ENCODE data around the gene EIF4G2. TPM values are rescaled to one million over a fixed set of nuclear protein-coding genes. Genes with fewer than 3 reads are reported as not detected.

Gene EIF4G2
- total RNA-seq, 1 donor = 782 TPM

GRCh38 chr11:10749476-10749875 lies 59.2 kb downstream of the EIF4G2 start:
- H2AFZ ChIP-seq (ENCODE audit: low read length) = no peak overlapping the region
- no peak overlapping the region for H3K27ac ChIP-seq (ENCODE audit: low read depth, low read length)
- H4K20me1 ChIP-seq (ENCODE audit: insufficient read depth, low read length) = peaks cover 14% of the 10 kb centered on the region
- DNase-seq (ENCODE audit: insufficient read length, low spot score, missing footprints) = no peak
- H3K36me3 ChIP-seq (ENCODE audit: insufficient read depth, low read length) = peaks cover 16% of the 10 kb centered on the region
- H3K4me1 ChIP-seq (ENCODE audit: insufficient read depth, low read length) = peaks cover 9% of the 10 kb centered on the region
- H3K4me2 ChIP-seq (ENCODE audit: insufficient read depth, low read length) = no peak overlapping the region
- no peaks in the 10 kb centered on the region for H3K27me3 ChIP-seq (ENCODE audit: insufficient read depth, low read length)
- H3K9me3 ChIP-seq (ENCODE audit: low read depth, low read length) = no peaks in the 10 kb centered on the region
- peaks cover 24% of the 10 kb centered on the region for H3K79me2 ChIP-seq (ENCODE audit: insufficient read depth, low read length)
- no peak overlapping the region for H3K4me3 ChIP-seq (ENCODE audit: insufficient read depth, low read length)
- no peak for TF ChIP-seq CTCF (IDR thresholded peaks at IDR 0.05; ENCODE audit: extremely low read depth, low read depth, low read length)

DNA sequence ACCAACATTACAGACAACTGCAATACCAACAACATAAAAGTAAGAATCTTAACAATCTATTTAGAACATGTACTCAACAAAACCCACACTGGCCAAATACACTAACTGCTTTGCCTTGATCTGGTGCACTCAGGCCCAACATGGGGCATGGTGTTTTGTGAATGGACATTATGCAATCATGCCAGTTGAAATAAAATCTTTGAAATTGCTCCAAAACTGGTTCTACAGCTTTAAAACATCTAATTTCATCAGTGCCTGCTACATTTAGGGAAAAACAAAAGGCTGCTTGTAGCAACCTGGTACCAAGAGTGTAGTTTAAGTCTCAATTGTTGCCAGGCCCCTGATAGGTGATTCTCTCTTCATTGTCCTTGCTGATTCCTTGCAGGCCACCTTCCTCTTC lies 61.0 kb downstream of the EIF4G2 start:
- Histone ChIP-seq H2AFZ (ENCODE audit: low read length) (no peak overlapping the region), H3K27ac (ENCODE audit: low read depth, low read length) (no peak overlapping the region), H3K36me3 (ENCODE audit: insufficient read depth, low read length) (peaks cover under 1% of the 10 kb centered on the region), H3K79me2 (ENCODE audit: insufficient read depth, low read length) (peaks cover 16% of the 10 kb centered on the region), H3K4me2 (ENCODE audit: insufficient read depth, low read length) (no peak overlapping the region), H3K4me1 (ENCODE audit: insufficient read depth, low read length) (peaks cover 16% of the 10 kb centered on the region), H4K20me1 (ENCODE audit: insufficient read depth, low read length) (peaks cover 11% of the 10 kb centered on the region), H3K27me3 (ENCODE audit: insufficient read depth, low read length) (no peaks in the 10 kb centered on the region), H3K9me3 (ENCODE audit: low read depth, low read length) (no peaks in the 10 kb centered on the region), H3K4me3 (ENCODE audit: insufficient read depth, low read length) (no peak overlapping the region)
- TF ChIP-seq CTCF (IDR thresholded peaks at IDR 0.05; ENCODE audit: extremely low read depth, low read depth, low read length) = no peak
- no peak for DNase-seq (ENCODE audit: insufficient read length, low spot score, missing footprints)

Small RNA genes within 50 kb of the gene (small RNA-seq; reads per million reads assigned to genes)
- gene SNORD97 = not detected

Other genes with a start within 250 kb of the EIF4G2 start
- not detected in 2 replicates for gene LYVE1, start 240.3 kb downstream of the EIF4G2 start, total RNA-seq
- 2.7 and 4.3 TPM in 2 replicates for gene IRAG1, start 115.2 kb downstream of the EIF4G2 start, total RNA-seq
- 25.0 and 27.4 TPM in 2 replicates for gene CTR9, start 57.7 kb downstream of the EIF4G2 start, total RNA-seq
- 29.7 and 32.7 TPM in 2 replicates for gene ZBED5, start 49.1 kb upstream of the EIF4G2 start, total RNA-seq

All from osteoblast (primary cell).